Stimulated activated CD4-positive, alpha-beta T cell treated with anti-CD3 and anti-CD28 coated beads, Interleukin-4, amount 100 ng/mL, for 4 hours (primary cell): ENCODE results near the gene SURF6.
"Not testable (repeated sequence)": the region's sequence is repeated elsewhere in the genome, so short reads cannot be mapped to it uniquely, and the experiment has no call there.

Source experiments
- DNase-seq, 2 experiments: peaks; one replicate each; pipeline ENCODE4 v3.0.0-alpha.2; 2020

The SURF6 gene

DNA sequence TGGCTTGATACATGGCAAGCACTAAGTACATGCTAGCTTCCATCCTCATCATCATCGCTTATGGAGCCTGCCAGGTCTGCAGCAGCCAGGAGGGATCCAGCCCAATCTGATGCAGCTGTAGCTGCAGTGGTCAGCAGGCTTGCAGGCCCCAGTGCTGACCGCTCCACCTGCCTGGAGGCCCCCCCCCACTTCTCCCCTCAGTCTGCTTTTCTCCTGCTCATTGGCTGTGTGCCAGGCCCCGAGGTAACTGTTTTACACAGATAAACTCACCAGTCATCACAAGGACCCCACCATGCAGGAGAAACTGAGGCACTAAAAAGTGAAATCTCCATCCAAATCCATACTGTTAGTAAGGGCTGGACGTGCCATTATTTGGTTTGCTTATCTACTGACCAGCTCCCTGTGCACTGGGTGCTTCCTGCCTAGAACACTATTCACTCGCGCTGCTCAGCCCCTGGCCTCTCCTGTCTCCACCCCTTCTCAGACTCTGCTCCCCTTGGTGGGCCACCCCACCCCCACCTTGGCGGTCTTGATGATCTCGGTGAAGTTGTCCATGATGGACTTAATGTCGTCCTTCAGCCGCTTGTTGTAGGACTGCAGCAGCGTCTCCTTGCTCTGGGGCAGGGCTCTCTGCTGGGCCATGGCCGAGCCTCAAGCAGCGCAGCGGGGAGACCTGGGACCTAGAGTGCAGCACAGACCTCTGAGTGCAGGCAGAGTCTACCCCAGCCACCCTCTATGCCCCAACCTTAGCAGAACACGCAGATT lies 10.2 kb upstream of the SURF6 start:
- no peak for DNase-seq

DNA sequence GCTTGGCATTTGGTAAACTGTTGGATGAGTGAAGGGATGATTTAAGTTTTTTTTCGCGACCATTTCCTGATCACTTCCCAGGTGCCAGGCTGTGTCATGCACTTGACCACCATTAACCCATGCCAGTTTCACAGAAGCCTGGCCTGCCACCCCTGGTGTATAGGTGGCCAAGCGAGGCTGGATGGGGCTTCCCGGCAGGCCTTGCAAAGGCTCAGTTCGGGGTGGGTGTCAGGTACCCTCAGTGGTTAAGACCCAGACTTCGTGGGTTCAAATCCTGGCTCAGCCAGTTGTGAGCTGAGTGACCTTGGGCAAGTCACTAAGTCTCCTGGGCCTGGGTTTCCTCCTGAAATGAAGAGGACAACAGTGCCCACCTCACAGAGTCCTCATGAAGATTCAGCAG lies 9.6 kb upstream of the SURF6 start:
- no peak for DNase-seq

DNA sequence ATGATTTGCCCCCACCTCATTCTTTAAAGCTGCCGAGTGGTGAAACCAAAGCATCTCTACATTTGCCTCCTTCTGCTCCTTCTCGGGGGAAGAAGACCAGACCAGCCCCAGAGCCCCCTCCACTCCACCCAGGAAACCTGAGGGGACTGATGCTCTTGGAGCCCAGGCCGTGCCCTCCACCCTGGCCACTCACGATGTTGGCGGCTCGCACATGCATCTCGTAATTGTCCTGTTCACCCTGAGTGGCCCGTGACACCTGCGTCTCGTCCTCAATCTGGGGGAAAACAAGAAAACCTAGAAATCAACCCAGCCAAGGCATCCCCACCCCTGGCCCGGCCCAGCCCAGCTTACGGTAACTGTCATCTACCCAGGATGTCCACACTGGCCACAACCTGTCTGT lies 9.0 kb upstream of the SURF6 start:
- no peak for DNase-seq

DNA sequence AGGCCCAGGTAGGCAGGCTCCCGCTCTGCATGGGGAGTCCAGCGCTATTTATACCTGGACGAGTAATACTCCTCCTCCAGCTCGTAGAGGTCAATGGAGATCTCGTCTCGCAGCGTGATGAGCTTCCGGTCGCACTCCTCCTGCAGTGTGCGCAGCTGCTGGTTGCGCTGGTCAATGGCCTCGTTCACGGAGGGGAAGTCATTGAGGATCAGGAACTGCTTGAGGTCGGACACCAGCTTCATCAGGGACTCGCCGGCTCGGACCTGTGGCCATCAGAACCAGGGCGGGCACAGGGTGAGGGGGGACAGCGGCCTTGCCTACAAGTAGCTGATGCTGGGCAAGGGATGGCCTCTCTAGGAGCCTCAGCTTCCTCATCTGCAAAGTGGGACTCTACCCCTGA lies 8.1 kb upstream of the SURF6 start:
- no peak for DNase-seq

DNA sequence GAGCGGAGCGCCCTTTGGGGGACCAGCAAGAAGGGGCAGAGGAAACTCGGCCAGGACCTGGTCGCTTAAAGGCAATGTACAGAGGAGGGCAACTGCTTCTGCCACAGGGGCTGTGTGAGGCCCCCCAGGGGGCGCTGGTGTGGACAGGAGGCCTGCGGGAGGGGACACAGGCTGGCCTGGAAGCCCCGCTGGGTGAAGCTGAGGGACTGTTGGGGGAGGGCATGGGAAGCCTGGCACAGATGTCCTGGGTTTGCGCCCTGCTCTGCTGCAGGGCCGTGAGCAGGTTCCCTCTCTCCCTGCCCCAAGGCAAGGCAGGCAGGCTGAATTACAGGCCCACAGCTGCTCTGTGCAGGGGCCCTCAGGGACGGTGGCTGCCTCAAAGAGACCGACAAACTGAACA lies 6.6 kb upstream of the SURF6 start:
- DNase-seq, result no peak

DNA sequence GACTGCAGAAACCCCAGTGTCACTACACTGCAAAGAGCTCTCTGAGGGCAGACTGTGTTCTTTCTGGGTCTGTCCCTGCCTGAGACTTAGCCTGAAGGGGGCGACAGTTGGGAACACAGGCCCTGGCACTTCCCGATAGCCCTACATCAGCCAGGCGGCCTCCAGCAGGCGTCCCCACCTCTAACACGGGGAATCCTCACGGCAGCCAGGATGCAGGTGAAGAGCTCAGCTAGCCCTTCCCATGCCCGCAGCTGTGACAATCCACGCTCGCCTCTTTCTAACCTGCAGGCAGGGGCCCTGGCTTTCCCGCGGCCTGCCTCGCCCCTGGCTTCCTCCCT lies 6.0 kb upstream of the SURF6 start:
- DNase-seq, result no peak

DNA sequence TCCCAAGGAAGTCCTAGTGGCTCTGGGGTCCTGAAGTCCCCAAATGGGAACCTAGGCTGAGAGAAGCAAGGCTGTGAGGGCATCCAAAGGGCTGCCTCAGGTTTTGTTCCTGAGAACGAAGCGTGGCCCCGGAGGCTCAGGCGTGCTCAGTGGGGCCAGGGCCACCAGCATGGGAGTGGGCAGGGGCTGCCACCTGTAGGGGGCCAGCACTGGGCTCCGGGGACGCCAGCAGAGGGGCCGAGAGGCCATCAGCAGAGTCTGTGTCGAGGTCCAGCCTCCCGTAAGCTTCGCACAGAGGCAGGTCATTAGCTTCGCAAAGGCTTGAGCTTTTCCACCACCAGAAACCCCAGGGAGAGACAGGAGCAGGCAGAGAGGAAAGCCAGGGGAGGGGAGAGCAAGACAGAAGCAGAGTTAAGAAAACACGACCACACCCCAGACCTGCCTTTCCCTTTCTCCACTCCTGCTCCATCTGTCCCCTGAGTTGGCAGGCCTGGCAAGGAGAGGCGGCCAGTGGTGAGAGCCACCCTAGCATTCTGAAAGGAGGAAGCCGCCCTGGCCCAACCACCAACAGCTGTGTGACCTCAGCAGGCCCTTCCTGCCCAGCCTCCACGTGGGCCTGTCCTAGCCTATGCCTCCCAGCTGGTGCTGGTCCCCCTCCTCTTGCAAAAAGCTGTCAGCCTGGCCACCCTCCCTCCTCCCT lies 5.5 kb upstream of the SURF6 start:
- DNase-seq, result no peak

DNA sequence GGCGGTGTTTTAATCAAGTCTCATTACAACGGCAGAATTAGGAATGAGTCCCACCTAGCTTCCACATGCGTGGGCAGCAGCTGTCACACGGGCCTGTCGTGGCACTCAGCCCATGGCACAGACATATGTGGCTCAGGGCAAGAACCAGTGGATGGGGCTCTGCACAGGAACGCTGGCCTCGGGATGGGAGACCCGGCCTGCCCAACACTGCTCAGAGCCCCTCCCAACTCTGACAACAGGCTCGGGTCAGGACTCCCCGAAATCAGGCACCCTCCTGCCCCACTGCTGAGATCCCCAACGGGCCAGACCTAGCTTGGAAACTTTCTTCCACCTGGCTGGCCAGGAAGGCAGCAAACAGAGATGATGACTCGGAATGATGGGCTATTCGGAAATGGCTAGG lies 4.9 kb upstream of the SURF6 start:
- no peak for DNase-seq

DNA sequence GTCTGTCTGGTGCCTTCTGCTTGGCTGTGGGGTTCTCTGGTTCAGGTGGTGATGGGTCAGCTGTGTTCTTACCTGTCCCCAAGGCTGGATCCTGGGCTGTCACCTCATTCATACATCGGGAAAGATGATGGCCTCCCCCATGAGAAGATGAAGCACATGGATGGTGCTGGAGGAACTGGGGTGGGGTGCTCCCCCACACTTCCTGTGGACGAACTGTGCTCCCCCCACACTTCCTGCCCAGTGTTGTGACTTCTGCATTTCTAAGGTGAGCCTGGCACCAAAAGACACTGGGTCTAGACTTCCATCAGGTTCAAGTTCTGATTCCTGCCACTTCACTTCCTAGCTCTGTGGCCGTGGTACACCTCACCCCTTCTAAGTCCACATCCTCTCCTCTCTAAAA lies 4.3 kb upstream of the SURF6 start:
- no peak for DNase-seq

DNA sequence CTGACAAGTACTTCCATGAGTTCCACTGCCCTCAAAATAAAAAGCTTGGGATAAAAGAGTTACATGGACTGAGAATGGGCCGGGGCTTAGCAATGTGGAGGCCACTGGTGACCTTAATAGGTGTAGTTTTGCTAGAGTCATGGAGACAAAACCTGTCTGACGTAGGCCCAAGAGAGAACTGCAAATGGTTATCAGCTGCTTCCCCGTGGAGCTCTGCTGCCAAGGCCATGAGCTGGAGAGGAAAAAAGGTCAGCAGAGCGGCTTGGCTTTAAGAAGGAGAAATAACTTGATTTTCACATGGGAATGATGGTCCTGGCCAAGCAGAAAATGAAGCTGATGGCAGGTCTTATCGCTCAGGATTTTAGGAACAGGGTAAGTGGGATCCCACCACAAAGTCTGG lies 3.7 kb upstream of the SURF6 start:
- DNase-seq, result no peak

DNA sequence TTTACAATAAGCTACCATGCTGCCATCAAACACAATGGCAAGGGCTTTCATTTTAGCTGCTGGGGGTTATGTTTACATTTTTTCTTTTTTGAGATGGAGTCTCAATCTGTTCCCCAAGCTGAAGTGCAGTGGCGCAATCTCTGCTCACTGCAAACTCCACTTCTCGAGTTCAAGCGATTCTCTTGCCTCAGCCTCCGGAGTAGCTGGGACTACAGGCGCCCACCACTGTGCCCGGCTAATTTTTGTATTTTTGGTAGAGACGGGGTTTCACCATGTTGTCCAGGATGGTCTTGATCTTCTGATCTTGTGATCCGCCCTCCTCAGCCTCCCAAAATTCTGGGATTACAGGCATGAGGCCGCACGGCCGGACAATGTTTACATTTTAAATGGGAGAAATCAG lies 1.1 kb downstream of the SURF6 start:
- DNase-seq, result not testable (repeated sequence)

DNA sequence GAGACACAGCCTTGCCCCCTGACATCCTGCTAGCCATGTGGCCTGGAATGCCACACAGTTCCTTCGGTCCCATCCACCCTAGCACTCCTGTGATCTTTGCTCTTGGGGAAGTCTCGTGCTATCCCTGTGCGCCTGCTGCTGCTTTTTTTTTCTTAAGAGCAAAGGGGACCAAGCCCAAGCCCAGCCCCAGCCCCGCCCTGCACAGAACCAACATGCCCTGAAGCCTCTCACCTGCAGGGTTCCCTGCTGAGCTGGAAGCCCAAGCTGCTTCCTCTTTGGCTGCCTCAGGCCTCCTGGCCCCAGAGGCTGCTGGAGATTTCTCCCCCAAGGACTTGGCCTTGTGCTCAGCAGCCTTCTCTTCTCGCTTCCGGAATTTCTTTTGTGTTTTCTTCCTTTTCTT lies 1.8 kb downstream of the SURF6 start:
- no peak for DNase-seq

DNA sequence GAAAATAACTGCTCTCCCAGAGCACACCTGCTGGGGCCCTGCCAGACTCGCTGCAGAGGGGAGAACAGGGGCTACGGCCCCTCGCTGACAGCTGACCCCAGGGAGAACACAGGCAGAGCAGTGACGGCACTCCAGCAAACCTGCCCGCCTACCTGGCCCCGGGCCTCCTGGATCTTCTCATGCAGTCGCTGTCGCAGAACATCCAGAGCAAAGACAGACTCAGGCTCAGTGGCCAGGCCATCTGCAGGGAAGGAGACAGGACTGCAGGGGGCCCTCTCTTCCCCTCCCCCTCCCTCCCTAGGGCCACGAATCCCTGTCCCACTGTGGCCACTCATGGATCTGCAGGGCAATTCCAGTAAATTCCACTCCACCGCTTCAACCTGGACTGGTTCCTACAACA lies 2.4 kb downstream of the SURF6 start:
- no peak for DNase-seq

DNA sequence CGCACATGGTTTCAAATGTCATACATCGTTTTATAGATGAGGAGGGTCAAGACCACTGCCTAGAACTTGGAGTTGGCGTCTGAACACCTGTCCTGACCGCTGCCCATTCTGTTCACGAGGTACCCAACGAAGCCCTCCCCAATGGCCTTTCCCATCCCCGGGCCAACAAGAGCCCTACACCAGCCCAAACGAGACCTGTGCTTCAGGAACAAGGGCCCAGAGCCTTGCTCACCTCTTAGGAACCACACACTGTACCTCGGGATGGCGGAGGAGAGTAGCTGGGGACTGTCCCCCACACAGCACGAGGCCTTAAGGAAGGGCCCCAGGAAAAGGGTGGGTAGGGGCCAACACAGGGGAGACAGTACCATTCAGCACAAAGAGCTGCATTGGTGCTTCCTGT lies 3.0 kb downstream of the SURF6 start:
- DNase-seq, result no peak

DNA sequence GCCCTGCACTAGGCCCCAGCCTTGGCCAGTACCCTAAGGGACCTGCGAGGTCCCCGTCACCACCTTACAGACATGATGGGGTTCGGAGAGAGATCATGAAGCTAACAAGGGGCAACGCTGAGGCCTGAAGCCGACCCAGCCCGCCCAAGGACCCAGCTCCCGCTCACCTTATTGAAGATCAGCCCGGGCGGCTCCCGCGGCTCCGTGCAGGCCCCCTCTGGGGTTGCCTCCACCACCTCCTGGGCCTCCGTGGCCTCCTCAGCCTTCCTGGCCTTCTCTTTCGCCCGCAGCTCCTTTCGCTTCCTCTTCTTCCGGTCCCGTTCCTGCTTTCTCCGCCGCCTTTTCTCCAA lies 3.6 kb downstream of the SURF6 start:
- no peak for DNase-seq

DNA sequence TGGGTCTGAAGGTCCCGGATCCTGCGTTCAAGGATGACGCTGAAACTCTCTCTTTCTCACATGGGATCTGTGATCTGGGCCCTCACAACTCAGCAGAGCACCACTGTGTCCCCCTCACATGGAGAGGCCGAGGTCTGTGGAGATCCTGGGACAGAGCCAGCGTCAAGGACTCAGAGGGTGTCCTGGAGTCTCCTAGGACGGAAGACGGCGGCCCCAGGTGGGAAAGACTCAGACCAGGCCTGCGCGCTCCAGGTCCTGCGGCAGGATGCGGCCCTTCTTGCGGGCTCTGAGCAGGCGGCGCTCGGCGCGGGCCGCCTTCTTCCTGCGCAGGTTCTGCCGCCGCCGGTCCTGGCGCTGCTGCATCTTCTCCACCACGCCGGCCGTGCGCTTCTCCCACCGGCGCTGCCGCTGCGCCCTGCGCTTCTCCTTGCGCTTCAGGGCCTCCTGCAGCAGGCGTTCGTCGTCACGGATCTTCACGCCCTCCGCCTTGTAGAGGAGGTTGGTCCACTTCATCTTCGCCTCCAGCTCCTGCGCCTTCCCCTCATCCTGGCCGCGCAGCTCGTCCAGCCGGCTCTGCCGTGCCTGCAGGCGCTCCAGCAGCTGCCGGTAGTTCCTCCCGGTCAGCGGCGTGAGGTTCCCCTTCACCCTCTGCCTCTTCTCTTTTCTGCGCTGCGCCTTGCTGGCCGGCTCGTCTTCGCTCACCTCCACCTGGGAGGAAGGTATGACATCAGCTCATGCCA lies 4.2 kb downstream of the SURF6 start:
- DNase-seq, result no peak

DNA sequence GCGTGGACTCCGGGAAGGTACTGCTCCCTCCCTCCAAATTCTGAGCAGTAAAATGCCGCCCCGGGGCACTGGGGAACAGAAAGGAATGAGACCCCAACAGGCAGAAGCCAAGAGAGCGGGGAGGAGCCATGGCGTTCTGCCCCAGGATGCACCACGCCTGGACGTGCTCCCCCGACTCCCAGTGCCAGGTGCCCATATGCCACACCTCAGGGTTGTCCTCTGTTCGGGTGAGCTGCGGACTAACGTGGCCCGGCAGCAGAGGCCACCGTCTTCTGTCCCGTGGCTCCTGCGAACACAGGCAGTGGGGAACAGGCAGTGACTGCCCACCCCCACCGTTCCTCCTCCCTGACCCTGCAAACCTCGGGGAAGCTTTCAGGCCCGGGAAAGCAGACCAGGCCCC lies 4.8 kb downstream of the SURF6 start:
- DNase-seq, result no peak

DNA sequence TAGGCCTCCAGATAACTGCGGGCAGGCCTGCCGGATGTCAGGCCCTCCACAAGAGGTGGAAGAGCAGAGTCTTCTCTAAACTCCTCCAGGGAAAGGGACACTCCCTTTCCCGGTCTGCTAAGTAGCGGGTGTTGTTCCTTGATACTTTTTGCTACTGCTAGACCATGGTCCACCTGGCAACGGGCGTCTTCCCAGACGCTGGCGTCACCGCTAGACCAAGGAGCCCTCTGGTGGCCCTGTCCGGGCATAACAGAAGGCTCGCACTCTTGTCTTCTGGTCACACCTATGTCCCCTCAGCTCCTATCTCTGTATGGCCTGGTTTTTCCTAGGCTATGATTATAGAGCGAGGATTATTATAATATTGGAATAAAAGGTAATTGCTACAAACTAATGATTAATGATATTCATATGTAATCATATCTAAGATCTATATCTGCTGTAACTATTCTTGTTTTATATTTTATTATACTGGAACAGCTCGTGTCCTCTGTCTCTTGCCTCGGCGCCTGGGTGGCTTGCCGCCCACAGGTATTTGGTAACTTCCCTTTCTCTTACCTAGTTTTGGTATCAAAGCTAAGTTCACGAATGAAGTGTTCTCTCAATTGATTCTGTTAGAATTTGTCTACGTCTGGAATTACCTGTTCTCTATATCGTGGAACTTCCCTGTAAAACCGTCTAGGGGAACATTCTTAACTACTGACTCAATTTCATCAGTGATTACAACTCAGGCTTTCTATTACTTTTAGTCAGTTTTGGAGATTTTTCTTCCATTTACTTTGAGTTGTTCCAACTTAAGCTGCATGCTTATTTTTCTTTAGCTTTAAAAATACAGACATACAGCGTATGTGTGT lies 6.5 kb downstream of the SURF6 start:
- not testable (repeated sequence) for DNase-seq

DNA sequence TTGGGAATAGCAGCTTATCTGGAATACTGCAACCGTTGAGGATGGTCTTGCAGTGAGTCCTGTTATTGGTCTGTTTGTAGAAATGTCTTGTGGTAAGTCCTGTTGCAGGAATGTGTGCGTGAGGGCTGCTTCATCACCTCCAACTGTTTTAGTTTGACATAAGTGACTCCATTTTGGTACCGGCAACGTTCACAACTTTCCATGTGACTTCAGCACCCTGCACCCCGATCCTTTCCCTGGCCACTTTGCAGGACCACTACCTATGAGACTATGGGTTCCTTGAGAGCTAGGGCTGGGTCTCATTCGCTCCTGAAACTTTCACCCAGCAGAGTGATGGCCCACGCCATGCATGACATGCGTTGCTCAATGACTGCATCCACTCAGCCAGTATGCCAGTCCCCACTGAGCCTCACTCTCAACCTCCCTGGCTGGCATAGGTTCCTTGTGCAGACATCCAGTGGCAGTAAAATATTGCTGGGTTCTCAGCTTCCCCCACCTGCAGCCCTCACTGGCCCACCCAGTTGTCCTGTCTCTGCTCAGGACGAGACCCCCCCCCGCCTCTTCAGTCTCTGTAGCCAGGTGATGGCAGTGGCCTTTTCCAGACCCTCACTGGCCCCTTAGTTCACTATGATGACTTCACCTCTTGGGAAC lies 8.0 kb downstream of the SURF6 start:
- DNase-seq, result no peak

DNA sequence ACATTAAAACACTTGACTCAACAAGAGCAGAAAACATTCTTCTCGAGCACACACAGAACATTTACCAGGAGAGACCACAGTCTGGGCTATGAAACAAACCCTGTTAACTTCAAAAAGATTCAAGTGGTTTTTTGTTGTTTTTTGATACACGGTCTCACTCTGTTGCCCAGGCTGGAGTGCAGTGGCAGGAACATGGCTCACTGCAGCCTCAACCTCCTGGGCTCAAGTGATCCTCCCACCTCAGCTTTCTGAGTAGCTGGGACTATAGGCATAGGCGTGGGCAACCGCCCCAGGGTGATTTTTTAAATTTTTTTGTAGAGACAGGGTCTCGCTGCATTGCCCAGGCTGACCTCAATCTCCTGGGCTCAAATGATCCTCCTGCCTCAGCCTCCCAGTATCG lies 9.0 kb downstream of the SURF6 start:
- DNase-seq, result not testable (repeated sequence)

DNA sequence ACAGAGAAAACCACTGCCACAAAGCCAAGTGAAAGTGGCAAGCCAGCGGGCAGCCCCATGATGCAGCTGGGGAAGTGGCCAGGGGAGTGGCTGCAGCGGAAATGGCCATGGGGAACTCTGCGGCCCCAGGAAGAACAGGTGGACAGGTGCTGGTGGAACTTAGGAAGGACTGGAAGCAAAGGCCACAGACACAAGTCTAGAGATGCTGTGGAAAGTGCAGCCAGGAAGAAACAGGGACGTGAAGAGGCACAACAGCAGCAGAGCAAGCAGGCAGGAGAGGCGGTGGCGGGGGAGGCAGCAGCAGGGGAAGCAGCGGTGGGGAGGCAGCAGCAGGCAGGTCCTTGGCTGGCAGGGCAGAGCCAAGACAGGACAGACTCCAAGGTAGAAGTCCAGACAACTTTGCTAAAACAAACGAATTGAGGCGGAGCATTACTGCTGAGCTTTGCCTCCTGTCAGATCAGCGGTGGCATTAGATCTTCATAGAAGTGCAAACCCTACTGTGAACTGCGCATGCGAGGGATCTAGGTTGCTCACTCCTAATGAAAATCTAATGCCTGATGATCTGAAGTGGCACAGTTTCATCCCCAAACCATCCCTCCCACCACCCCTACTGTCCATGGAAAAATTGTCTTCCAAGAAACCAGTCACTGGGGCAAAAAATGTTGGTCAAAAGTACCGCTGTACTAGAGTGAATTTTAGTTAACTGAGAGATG lies 11.8 kb downstream of the SURF6 start:
- no peak for DNase-seq

DNA sequence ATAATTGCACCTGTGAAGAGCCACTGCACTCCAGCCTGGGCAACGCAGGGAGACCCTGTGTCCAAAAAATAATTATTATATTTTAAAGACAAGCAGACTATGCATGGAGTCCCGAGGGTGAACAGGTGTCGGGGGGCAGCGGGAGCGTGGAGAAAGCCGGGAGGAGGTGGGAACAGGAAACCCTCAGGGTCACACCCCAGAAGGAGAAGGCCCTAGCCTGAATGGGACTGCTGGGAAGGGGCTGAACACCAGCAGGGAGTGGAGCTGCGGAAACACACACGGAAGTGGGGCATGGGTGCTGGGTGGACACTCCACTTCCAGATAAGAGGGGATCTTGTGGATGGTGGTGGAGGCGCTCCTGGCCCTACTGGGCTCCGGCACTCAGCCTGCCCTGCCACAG lies 12.8 kb downstream of the SURF6 start:
- no peak for DNase-seq
